HFF-Myc (cell line): ENCODE data around the gene SIGLEC8.

Experiments used
- DNase-seq: peaks from one replicate; pipeline ENCODE4 v3.0.0-alpha.2; 2011; ENCODE audit warnings: low read depth; ENCODE audit errors: extremely low read depth
- H3K4me3 ChIP-seq: replicated peaks from 2 replicates; pipeline ENCODE4 v1.5.1; 2011; ENCODE audit warnings: low read depth, mild to moderate bottlenecking, control low read depth, low read length
- TF ChIP-seq, protein P1 (sequence below): IDR thresholded peaks from 2 replicates; pipeline ENCODE4 v1.5.1; 2012; ENCODE audit warnings: mild to moderate bottlenecking, low read depth, low read length, control low read depth; ENCODE audit errors: missing control alignments

The SIGLEC8 gene

DNA sequence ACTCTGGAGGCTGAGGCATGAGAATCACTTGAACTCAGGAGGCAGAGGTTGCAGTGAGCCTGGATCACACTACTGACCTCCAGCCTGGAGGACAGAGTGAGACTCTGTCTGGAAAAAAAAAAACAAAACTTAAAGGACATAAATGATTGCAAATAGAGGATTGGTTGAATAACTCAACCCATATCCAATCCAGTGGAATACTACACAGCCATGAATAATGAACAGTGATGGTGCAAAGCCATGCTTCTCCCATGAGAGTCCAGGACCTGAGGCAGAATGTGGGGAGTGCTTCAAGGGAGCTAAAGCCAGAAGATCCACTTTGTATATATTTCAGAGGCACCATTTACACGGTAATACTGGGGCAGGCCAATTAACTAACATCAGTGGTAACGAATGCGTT is 17.9 kb upstream of the SIGLEC8 start:
- no peak for DNase-seq
- H3K4me3 ChIP-seq, result no peak overlapping the region
- TF ChIP-seq, protein P1, sequence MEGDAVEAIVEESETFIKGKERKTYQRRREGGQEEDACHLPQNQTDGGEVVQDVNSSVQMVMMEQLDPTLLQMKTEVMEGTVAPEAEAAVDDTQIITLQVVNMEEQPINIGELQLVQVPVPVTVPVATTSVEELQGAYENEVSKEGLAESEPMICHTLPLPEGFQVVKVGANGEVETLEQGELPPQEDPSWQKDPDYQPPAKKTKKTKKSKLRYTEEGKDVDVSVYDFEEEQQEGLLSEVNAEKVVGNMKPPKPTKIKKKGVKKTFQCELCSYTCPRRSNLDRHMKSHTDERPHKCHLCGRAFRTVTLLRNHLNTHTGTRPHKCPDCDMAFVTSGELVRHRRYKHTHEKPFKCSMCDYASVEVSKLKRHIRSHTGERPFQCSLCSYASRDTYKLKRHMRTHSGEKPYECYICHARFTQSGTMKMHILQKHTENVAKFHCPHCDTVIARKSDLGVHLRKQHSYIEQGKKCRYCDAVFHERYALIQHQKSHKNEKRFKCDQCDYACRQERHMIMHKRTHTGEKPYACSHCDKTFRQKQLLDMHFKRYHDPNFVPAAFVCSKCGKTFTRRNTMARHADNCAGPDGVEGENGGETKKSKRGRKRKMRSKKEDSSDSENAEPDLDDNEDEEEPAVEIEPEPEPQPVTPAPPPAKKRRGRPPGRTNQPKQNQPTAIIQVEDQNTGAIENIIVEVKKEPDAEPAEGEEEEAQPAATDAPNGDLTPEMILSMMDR, result no peak

- no peak overlapping the region for H3K4me3 ChIP-seq
- peak; percentile 27 for DNase-seq
- TF ChIP-seq, protein P1, result peak; percentile 72
These were observed 14.9 kb upstream of the SIGLEC8 start for GRCh38 chr19:51473009-51473707.

DNA sequence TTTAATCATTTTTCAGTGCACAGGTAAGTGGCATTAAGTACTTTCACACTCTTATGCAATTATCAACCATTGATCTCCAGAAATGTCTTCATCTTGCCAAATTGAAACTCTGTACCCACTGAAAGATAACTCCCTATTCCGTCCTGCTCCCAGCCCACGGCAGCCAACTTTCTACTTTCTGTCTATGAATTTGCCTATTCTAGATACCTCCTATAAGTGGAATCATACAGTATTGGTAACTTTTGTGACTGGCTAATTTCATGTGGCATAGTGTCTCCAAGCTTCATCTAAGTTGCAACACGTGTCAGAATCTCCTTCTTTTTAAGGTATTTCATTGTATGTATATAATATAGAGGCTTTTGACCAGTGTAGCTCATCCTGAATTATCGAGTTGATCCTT is 14.4 kb upstream of the SIGLEC8 start:
- TF ChIP-seq, protein P1, result no peak
- DNase-seq, result no peak
- no peak overlapping the region for H3K4me3 ChIP-seq

GRCh38 chr19:51471527-51471926 is 13.3 kb upstream of the SIGLEC8 start:
- TF ChIP-seq, protein P1, result no peak
- DNase-seq, result no peak
- no peak overlapping the region for H3K4me3 ChIP-seq

DNA sequence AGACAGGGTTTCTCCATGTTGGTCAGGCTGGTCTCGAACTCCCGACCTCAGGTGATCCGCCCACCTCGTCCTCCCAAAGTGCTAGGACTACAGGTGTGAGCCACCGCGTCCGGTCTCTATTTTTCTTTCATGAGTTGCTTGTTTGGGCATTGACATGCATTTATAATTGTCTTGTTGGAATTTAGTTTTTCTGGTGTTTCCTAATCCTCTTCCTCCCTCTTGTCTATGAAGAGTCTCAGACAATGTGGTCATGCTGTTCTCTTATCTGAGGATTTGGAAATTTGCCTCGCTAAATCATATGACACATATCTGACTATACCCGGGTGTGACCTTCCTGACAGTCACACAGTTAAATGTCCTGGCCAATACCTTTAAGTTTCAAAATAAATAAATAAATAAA is 12.7 kb upstream of the SIGLEC8 start:
- DNase-seq, result no peak
- TF ChIP-seq, protein P1, result no peak
- H3K4me3 ChIP-seq, result no peak overlapping the region

- H3K4me3 ChIP-seq, result no peak overlapping the region
- TF ChIP-seq, protein P1, result no peak
- no peak for DNase-seq
These were observed 11.4 kb upstream of the SIGLEC8 start for GRCh38 chr19:51469629-51470028.

DNA sequence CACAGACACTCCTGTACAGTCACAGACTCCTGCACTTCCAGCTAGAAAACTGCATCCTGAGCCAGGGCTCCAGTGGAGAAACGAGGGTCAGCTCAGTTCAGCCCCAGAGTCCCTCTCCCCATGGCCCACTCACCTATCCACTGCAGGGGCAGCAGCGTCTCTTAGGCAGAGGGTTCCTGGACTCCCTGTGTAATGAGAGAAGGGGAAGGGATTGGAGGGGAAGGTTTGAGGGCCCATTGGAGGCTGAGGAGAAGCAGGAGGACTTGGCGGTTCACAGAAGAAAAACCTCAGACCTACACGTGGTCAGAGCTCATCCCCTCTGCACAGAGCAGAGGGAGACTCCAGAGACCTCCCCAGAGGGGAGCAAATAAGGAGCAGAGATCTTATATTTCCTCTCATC is 10.9 kb upstream of the SIGLEC8 start:
- no peak for DNase-seq
- H3K4me3 ChIP-seq, result no peak overlapping the region
- TF ChIP-seq, protein P1, result no peak
